ENCODE results near the gene DIO1.

Gene DIO1

GRCh38 chr1:53943490-53944043 is 49.6 kb downstream of the DIO1 start:
- DNase-seq: no peak

GRCh38 chr1:53944469-53945182 is 50.6 kb downstream of the DIO1 start:
- DNase-seq: no peak

GRCh38 chr1:53945183-53945432 is 51.1 kb downstream of the DIO1 start:
- no peak for DNase-seq

GRCh38 chr1:53945433-53946251 is 51.7 kb downstream of the DIO1 start, which contains the start of gene IFT25:
IFT25 (minus strand) TSS chr1:53945699; CDS start chr1:53940082, 5,617 bp downstream.
- DNase-seq: peak; percentile 99

- peak; percentile 72 for DNase-seq
Observed at GRCh38 chr1:53946252-53947171, 52.5 kb downstream of the DIO1 start, which contains the start of gene LRRC42. LRRC42 (plus strand) TSS chr1:53946350; CDS start chr1:53952000, 5,650 bp downstream.

GRCh38 chr1:53947172-53947907 is 53.4 kb downstream of the DIO1 start:
- no peak for DNase-seq

- DNase-seq: no peak
Observed at GRCh38 chr1:53948291-53948690, 54.3 kb downstream of the DIO1 start.

GRCh38 chr1:53949023-53949990 is 55.3 kb downstream of the DIO1 start:
- peak; percentile 42 for DNase-seq

- no peak for DNase-seq
Observed at GRCh38 chr1:53951697-53952096, 57.7 kb downstream of the DIO1 start.

- DNase-seq: no peak
Observed at GRCh38 chr1:53954128-53954527, 60.1 kb downstream of the DIO1 start.

GRCh38 chr1:53956308-53957168 is 62.6 kb downstream of the DIO1 start:
- DNase-seq: no peak

- no peak for DNase-seq
Observed at GRCh38 chr1:53957194-53957818, 63.3 kb downstream of the DIO1 start.

GRCh38 chr1:53959664-53960250 is 65.8 kb downstream of the DIO1 start:
- peak; percentile 13 for DNase-seq

Data from CD4-positive, alpha-beta T cell treated with Interleukin-6 for 4 hours (primary cell).